GM19035 (cell line): Measurements from ENCODE around the gene KRTAP10-11.
"Not testable (repeated sequence)": the region's sequence is repeated elsewhere in the genome, so short reads cannot be mapped to it uniquely, and the experiment has no call there.

Source experiments
- ATAC-seq: cut with Tn5 transposase; IDR thresholded peaks from one replicate; pipeline ENCODE4 v1.9.1; 2021; ENCODE audit not compliant: unreplicated experiment

The KRTAP10-11 gene

DNA sequence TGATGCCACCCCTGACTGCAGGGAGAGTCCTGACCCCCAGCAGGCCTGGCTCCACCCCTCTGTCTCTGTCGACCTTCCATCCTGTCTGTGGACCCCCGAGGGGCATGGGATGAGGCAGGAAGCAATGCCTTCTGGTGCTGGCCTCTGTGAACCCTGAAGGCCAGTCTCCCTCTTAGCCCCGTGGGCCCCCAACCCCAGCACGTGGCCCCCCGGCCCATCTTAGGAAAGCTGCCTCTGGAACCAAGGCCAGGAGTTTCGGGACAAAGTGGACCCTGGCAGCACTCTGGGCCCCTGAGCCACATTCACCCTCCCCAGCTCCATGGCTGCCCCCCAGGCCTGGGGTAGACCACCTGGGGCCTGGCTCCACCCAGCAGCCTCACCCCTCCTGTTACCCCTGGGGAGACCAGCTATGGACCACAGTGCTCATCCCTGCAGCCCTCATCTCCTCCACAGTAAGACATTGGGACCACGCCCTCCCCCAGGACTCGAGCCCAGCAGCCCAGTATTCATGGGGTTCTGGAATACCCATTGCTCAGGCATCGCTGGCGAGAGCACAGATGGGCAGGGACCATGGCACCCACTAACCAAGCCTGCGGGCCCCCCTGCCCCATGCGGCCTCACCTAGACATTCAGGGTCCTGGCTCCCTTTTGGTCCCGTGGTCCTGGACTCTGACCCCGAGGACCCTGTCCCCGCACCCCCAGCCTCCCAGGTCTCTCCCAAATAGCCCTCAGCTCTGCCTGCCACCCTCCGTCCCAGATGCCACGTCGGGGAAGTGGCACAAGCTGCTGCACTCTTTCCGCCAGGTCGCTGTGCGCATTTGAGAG lies 7.5 kb upstream of the KRTAP10-11 start:
- ATAC-seq, result not testable (repeated sequence)

- no peak for ATAC-seq
These were observed 6.9 kb upstream of the KRTAP10-11 start for GRCh38 chr21:44639331-44639655.

DNA sequence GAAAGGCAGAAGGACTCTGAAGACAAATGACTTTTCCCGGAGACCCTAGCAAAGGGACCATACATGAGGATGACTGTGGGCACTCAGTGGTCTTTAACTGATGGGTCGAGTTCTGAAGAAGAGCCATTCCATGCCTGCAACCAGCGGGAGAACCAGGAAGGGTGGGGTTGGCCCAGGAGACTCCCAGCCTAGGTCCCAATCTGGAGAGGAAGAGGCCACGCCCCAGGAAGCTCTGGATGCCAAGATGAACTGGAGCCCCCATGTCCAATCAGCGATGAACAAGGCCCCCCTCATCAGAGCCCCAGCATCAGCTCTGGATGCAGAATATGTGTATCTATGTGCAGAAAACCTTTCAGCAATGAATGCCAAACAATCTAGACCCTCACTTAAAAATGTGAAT lies 5.5 kb upstream of the KRTAP10-11 start:
- no peak for ATAC-seq

DNA sequence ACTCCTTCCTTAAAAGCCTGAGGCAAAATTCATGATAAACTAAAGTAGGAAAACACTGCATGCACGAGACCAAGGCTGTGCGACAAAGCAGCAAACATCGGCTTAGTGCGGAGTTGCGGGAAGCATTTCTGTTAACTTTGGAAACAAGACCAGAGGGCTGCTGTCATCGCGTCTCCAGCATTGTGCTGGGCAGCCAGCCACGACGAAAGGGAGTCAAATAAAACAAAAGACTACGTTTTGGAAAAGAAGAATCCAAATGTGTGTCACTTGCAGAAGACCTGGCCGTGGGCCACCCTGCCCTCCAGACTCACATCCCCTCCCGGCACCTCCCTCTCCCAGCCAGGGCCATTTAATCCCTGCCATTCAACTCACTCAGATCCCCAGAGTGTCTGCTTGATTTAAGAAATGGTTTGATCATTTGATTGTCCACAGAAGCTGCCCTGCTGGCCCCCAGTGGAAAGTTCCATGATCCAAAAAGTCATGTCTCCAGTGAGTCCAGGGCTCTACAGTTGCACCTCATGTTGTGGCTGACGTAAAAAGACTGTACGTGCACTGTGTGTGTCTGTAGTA lies 2.4 kb upstream of the KRTAP10-11 start:
- no peak for ATAC-seq

DNA sequence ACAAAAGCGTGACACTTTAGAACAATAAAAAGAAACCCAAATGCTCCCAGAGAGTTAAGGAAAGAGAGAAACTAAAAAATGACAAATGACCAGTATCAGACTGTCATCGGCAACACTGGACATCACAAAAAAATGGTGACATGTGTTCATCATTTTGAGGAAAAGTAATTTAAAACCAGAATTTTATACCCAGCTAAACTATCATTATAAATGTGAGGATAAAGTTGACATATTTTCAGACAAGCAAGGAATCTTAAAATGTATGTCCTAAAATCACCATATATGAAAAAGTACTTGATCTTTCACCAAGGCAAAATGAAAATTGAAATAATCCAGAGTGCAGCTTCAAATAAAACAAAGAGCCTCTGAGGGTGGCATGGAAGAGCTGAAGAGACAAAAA lies 1.3 kb upstream of the KRTAP10-11 start:
- no peak for ATAC-seq

DNA sequence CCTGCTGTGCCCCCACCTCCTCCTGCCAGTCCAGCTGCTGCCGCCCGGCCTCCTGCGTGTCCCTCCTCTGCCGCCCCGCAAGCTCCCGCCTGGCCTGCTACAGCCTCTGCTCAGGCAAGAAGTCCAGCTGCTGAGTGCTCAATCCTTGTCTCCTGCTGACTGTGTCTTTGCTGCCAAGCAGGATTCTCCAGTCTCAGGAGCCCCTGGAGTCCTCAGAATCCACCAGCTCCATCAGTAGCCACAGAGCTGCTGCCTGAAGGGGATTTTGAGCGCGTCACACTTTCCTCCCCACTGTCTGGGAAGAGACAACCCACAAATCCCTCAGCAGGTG lies 973 bp downstream of the KRTAP10-11 start:
- no peak for ATAC-seq

GRCh38 chr21:44648557-44649311 lies 2.5 kb downstream of the KRTAP10-11 start:
- ATAC-seq, result no peak

GRCh38 chr21:44649521-44650100 lies 3.4 kb downstream of the KRTAP10-11 start:
- ATAC-seq, result no peak

DNA sequence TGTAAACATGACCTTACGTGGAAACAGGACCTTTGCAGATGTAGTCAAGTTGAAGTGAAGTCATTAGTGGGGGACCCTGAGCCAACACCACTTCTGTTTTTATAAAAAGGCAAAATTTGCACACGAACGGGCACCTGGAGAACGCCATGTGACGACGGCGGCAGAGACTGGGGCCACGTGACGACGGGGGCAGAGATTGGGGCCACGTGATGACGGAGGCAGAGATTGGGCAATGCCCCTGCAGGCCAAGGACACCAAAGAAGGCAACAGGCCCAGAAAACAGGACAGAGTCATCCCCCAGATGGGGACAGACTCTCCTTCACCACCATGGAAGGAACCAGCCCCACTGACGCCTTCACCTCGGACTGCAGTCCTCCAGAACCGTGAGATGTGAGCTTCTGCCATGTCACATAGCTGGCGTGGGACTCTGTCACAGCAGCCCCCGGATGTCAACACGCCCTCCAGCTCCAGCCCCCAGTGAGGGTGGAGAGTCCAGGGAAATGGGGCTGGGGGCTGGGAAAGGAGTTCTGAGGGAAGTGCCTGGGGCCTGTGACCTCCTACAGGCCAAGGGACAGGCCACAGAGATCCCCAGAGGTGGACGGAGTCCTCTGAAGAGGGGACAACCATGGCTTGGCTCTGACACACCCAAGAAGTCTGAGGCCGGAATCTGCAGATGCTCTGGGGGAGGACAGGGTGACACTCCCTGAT lies 4.2 kb downstream of the KRTAP10-11 start:
- no peak for ATAC-seq

DNA sequence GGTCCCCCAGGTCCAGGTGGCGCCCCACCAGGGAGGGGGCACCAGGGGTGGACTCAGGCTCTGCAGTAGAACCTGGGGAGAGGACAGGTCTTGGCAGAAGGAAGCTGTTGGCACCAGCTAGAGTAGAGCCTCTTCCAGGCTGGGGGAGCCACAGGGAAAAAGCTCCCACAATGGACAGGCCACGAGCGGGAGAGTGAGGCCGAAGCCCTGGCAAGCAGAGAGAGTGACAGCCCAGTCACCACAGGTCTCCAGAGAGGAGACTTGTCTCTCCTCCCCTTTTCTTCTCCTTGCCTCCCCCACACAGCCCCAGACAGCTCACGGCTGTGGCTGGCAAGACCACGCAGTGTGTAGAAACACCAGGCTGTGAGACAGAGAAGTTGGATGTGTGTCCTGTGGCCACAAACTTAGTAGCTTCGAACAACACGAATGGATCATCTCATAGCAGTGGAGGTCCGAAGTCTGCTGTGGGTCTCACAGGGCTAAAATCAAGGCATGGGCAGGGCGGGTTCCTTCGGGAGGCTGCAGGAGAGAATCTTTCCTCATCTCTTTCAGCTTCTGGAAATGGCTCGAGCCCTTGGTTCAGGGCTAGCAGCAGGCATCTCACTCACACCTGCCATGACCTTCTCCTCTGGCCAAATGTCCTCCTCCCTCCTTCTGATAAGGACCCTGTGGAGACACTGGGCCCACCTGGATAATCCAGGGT lies 4.9 kb downstream of the KRTAP10-11 start:
- ATAC-seq, result no peak

- ATAC-seq, result no peak
These were observed 6.9 kb downstream of the KRTAP10-11 start for GRCh38 chr21:44653123-44653522.

DNA sequence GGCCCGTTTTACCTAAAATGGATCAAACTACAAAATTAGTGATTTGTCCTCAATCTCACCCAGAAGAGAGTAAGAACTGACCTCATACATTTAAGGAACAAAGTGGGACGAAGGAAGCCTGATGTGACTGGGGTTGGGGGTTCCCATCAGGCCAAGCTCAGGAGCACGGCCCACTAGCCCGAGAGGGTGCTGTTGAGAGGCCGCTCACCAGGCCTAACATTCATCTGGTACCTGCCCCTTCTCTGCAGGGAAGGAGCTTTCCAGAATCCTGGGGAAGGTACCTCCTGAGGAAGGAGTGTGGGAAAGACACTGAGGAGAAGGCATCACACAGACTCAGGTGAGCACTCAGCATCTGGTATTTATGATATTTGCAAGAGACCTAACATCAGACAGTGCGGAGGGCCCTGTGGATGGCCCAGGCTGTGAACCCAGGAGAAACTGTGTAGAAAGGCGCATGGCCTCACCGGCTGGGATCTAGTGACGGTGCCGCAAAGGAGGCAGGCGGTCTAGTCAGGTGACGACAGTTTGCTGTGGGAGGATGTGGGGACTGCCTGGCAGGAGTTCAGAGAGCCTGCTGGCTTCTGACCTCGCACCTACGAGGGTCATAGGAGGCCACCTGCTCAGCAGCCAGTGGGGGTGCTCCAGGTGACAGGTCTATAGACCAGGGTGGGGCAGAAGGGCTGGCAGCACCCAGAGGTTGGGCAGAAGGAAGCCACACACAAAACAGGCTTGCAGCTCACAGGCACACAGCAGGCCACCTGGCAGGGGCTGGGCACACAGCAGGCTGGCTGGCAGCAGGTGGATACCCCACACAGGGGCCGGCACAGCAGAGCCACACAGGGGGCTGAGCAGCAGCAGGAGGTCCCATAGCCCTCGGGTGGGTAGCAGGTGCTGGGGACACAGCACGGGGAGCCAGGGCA lies 7.7 kb downstream of the KRTAP10-11 start:
- ATAC-seq, result no peak

GRCh38 chr21:44654576-44655175 lies 8.5 kb downstream of the KRTAP10-11 start, which contains the start of gene KRTAP12-4:
TSS of gene KRTAP12-4 (minus strand) at chr21:44654659. CDS start at chr21:44654614, 45 bp downstream.
- ATAC-seq, result no peak

- no peak for ATAC-seq
These were observed 10.7 kb downstream of the KRTAP10-11 start for GRCh38 chr21:44656868-44657267.

- ATAC-seq, result no peak
These were observed 11.7 kb downstream of the KRTAP10-11 start, which contains the start of gene KRTAP12-3 for GRCh38 chr21:44657635-44658540. TSS of gene KRTAP12-3 (plus strand) at chr21:44657932. CDS start at chr21:44657980, 48 bp downstream.

DNA sequence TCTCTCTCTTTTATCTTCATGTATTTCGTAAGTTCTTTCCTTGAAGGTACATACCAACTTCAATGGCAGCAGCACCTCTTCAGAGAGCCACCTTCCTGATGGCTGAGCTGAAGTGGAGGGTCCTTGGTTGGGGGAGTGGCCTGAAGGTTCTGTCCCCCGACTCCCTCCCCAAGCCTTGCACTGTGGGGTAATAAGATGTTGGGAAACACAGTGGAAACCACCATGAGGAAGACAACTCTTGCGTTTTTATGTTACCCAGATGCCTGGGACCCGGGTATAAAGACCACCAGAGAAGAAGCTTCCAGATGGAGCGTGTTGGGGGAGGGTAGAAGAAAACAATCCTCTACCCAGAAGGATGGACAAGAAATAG lies 12.3 kb downstream of the KRTAP10-11 start:
- ATAC-seq, result no peak

GRCh38 chr21:44658913-44659595 lies 12.8 kb downstream of the KRTAP10-11 start:
- ATAC-seq, result no peak
